ENCODE data around the gene IFT52. TPM values are rescaled to one million over a fixed set of nuclear protein-coding genes. Genes with fewer than 3 reads are reported as not detected.

Gene IFT52
- polyA plus RNA-seq, 3 donors, result 17.6 to 28.1 (median 24.1) TPM

- no peaks in the 10 kb centered on the region for H3K36me3 ChIP-seq (replicated peaks in 1 of 2; ENCODE audit: control insufficient read depth in 1 of 2, insufficient read depth in 2 of 2, low read length in 2 of 2)
- Mint-ChIP-seq H3K9me3 (no peaks in the 10 kb centered on the region), H3K36me3 (no peaks in the 10 kb centered on the region), H3K27me3 (ENCODE audit: low read depth in 3 of 3) (peaks cover 0 to 1% (median 1%) of the 10 kb centered on the region in 3 donors), H3K4me3 (no peak overlapping the region), H3K27ac (peak overlapping the region in 1 of 7 donors; percentile 60), H3K4me1 (peaks cover 6% of the 10 kb centered on the region)
- H4K20me1 ChIP-seq (ENCODE audit: insufficient read depth, low read length), result no peaks in the 10 kb centered on the region
- no peak for DNase-seq
- H2AFZ ChIP-seq (ENCODE audit: insufficient read depth, low read depth, low read length, poor library complexity, severe bottlenecking), result no peak overlapping the region
- no peaks in the 10 kb centered on the region for H3K27me3 ChIP-seq (ENCODE audit: control insufficient read depth in 2 of 2, insufficient read depth in 2 of 2, low read length in 2 of 2)
- no peak overlapping the region for H3K4me3 ChIP-seq (replicated peaks in 1 of 3; ENCODE audit: low read depth in 2 of 3, low read length in 3 of 3)
- no peak overlapping the region for H3K9ac ChIP-seq (ENCODE audit: insufficient read depth, low read length, poor library complexity, severe bottlenecking)
- no peaks in the 10 kb centered on the region for H3K9me3 ChIP-seq (replicated peaks in 1 of 2; ENCODE audit: control insufficient read depth in 1 of 2, insufficient read depth in 1 of 2, low read length in 2 of 2)
- intact Hi-C loops (cut with micrococcal nuclease), result no loop called here
- H3K27ac ChIP-seq (ENCODE audit: low read depth in 1 of 2, low read length in 2 of 2), result no peak overlapping the region
- no peaks in the 10 kb centered on the region for H3K79me2 ChIP-seq (ENCODE audit: insufficient read depth, low read length)
- 95% methylated on average over 7 of the region's 10 CpGs for whole genome bisulfite sequencing (ENCODE audit: insufficient coverage)
- no peaks in the 10 kb centered on the region for H3K4me1 ChIP-seq (ENCODE audit: control insufficient read depth in 1 of 2, insufficient read depth in 2 of 2, low read length in 2 of 2)
- no peak overlapping the region for H3K4me2 ChIP-seq (replicated peaks; ENCODE audit: extremely low read depth, low read length, poor library complexity, severe bottlenecking)
- no peak for TF ChIP-seq CTCF (IDR thresholded peaks at IDR 0.05)
Measured at GRCh38 chr20:43570496-43570895, 20.2 kb upstream of the IFT52 start.

- 100% methylated on average over 2 of the region's 3 CpGs for WGBS (ENCODE audit: insufficient coverage)
- peaks cover 0 to 1% (median 1%) of the 10 kb centered on the region in 3 donors for H3K27me3 Mint-ChIP-seq (ENCODE audit: low read depth in 3 of 3)
- Histone ChIP-seq H3K9me3 (replicated peaks in 1 of 2; ENCODE audit: control insufficient read depth in 1 of 2, insufficient read depth in 1 of 2, low read length in 2 of 2) (no peaks in the 10 kb centered on the region), H4K20me1 (ENCODE audit: insufficient read depth, low read length) (no peaks in the 10 kb centered on the region), H3K27ac (ENCODE audit: low read depth in 1 of 2, low read length in 2 of 2) (no peak overlapping the region), H3K4me2 (replicated peaks; ENCODE audit: extremely low read depth, low read length, poor library complexity, severe bottlenecking) (no peak overlapping the region), H3K9ac (ENCODE audit: insufficient read depth, low read length, poor library complexity, severe bottlenecking) (no peak overlapping the region), H3K79me2 (ENCODE audit: insufficient read depth, low read length) (no peaks in the 10 kb centered on the region), H3K4me3 (replicated peaks in 1 of 3; ENCODE audit: low read depth in 2 of 3, low read length in 3 of 3) (no peak overlapping the region), H2AFZ (ENCODE audit: insufficient read depth, low read depth, low read length, poor library complexity, severe bottlenecking) (no peak overlapping the region), H3K4me1 (ENCODE audit: control insufficient read depth in 1 of 2, insufficient read depth in 2 of 2, low read length in 2 of 2) (no peaks in the 10 kb centered on the region), H3K27me3 (ENCODE audit: control insufficient read depth in 2 of 2, insufficient read depth in 2 of 2, low read length in 2 of 2) (no peaks in the 10 kb centered on the region), H3K36me3 (replicated peaks in 1 of 2; ENCODE audit: control insufficient read depth in 1 of 2, insufficient read depth in 2 of 2, low read length in 2 of 2) (no peaks in the 10 kb centered on the region)
- peaks cover 6% of the 10 kb centered on the region for H3K4me1 Mint-ChIP-seq
- TF ChIP-seq CTCF (IDR thresholded peaks at IDR 0.05), result no peak
- intact Hi-C loops (cut with micrococcal nuclease), result no loop called here
- H3K4me3 Mint-ChIP-seq, result no peak overlapping the region
- H3K36me3 Mint-ChIP-seq, result no peaks in the 10 kb centered on the region
- no peak overlapping the region for H3K27ac Mint-ChIP-seq
- no peaks in the 10 kb centered on the region for H3K9me3 Mint-ChIP-seq
- DNase-seq, result no peak
Measured at GRCh38 chr20:43571310-43571709, 19.4 kb upstream of the IFT52 start.

All from CD14-positive monocyte (primary cell).